ENCODE results near the gene RPL31.

Gene RPL31

DNA sequence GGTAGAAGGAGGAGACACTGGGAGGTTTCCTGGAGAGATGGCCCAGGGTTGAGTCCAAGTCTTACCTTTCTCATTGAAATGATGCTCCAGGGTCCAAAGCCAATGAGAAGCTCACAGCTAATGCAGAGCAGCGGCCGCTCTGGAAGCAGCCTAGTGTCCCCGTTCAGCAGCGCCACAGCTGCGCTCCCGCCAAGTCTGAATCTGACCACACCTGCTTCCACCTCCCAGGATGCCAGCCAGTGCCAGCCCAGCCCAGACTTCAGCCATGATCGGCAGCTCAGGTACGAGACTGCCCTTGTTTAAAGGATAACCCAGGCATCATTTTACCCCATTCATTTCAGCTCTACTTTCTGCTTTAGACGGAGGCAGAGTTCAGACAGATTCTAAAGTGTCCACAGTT, 11.9 kb upstream of the RPL31 start:
- DNase-seq (ENCODE audit: low spot score) = no peak
- no peak for TF ChIP-seq CTCF (IDR thresholded peaks at IDR 0.05; ENCODE audit: extremely low read depth, insufficient read depth, missing control alignments)
- in situ Hi-C loops (cut with MboI; ENCODE audit: low pct_unique_long_range_greater_than_20kb, low sequenced_read_pairs, unreplicated experiment) = no loop called here

GRCh38 chr2:100990650-100991403, 11.3 kb upstream of the RPL31 start:
- DNase-seq (ENCODE audit: low spot score) = no peak
- in situ Hi-C loops (cut with MboI; ENCODE audit: low pct_unique_long_range_greater_than_20kb, low sequenced_read_pairs, unreplicated experiment) = no loop called here
- no peak for TF ChIP-seq CTCF (IDR thresholded peaks at IDR 0.05; ENCODE audit: extremely low read depth, insufficient read depth, missing control alignments)

- in situ Hi-C loops (cut with MboI; ENCODE audit: low pct_unique_long_range_greater_than_20kb, low sequenced_read_pairs, unreplicated experiment) = no loop called here
- DNase-seq (ENCODE audit: low spot score) = no peak
- no peak for TF ChIP-seq CTCF (IDR thresholded peaks at IDR 0.05; ENCODE audit: extremely low read depth, insufficient read depth, missing control alignments)
Observed at GRCh38 chr2:100991404-100991773, 10.7 kb upstream of the RPL31 start.

DNA sequence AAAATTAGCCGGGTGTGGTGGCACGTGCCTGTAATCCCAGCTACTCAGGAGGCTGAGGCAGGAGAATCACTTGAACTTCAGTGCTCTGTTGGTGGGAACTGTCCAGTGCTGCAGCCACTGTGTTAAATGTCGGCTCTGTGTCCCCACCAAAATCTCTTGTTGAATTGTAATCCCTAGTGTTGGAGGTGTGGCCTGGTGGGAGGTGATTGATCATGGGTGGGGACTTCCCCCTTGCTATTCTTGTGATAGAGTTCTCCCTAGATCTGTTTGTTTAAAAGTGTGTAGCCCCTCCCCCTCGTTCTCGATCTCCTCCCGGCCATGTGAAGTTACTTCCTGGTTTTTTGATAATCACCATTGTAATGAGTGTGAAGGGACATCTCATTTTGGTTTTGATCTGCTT, 9.8 kb upstream of the RPL31 start:
- no peak for TF ChIP-seq CTCF (IDR thresholded peaks at IDR 0.05; ENCODE audit: extremely low read depth, insufficient read depth, missing control alignments)
- in situ Hi-C loops (cut with MboI; ENCODE audit: low pct_unique_long_range_greater_than_20kb, low sequenced_read_pairs, unreplicated experiment) = no loop called here
- no peak for DNase-seq (ENCODE audit: low spot score)

GRCh38 chr2:100993294-100993693, 8.8 kb upstream of the RPL31 start:
- no peak for TF ChIP-seq CTCF (IDR thresholded peaks at IDR 0.05; ENCODE audit: extremely low read depth, insufficient read depth, missing control alignments)
- in situ Hi-C loops (cut with MboI; ENCODE audit: low pct_unique_long_range_greater_than_20kb, low sequenced_read_pairs, unreplicated experiment) = no loop called here
- DNase-seq (ENCODE audit: low spot score) = no peak

DNA sequence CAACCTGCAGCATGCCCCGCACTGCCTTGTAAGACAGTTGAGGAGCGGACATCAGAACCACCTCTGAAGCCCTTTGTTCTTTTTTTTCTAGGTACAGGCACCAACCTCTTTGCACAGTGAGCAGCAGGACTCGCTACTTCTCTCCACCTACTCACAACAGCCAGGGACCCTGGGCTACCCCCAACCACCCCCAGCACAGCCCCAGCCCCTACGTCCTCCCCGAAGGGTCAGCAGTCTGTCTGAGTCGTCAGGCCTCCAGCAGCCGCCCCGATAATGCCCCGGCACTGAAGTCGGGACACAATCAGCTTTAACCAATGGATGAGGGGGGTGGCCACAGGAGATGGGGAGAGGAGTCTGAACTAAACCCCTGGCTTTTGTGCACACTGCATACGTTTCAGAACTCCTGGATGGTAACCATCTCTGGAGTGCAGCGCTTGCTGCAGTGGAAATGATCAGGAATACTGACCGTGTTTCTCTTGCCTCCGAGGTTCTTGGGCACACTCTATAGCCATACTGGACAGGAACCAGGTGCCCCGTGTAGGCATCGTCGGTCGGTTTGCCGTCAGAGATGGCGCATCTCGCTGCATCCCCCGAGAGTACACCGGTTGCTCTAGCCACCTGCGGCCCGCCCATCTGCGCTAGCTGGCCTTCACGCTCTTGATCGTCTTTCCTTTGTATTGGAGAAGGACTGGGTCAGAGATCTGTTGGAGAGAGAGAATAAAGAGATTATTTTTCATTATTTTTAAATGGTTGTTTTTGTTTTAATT, 6.6 kb upstream of the RPL31 start:
- no peak for DNase-seq (ENCODE audit: low spot score)
- in situ Hi-C loops (cut with MboI; ENCODE audit: low pct_unique_long_range_greater_than_20kb, low sequenced_read_pairs, unreplicated experiment) = no loop called here

More for the DNA sequence above, 6.6 kb upstream of the RPL31 start:
- TF ChIP-seq CTCF (IDR thresholded peaks at IDR 0.05; ENCODE audit: extremely low read depth, insufficient read depth, missing control alignments) = no peak

All from GM13977 (cell line).